Effector memory CD8-positive, alpha-beta T cell (primary cell): ENCODE measurements around the gene GLRX.
A peak's percentile ranks its signal among the peaks of the same experiment; 100 is the strongest.

Source experiments
- ATAC-seq: fragments of 150-1000 bp; cut with Tn5 transposase; replicated peaks from 2 replicates; pipeline ENCODE4 v1.10.0; 2021; ENCODE audit warnings: mild to moderate bottlenecking, moderate library complexity
- DNase-seq, 3 experiments: peaks; one replicate each; pipeline ENCODE4 v3.0.0; 2021
- H3K27ac Mint-ChIP-seq, 2 donors: one replicate each; pipeline ENCODE4 v1.8.0; 2022; ENCODE audit warnings: mild to moderate bottlenecking in 2 of 2, mixed read lengths in 2 of 2, moderate library complexity in 2 of 2
- H3K27me3 Mint-ChIP-seq, 2 donors: one replicate each; pipeline ENCODE4 v1.8.0; 2022; ENCODE audit warnings: mixed read lengths in 2 of 2
- H3K36me3 Mint-ChIP-seq: one replicate; pipeline ENCODE4 v1.8.0; 2022; ENCODE audit warnings: mild to moderate bottlenecking, moderate library complexity, mixed read lengths; ENCODE audit not compliant: insufficient read depth
- H3K4me1 Mint-ChIP-seq, 2 donors: one replicate each; pipeline ENCODE4 v1.8.0; 2022; ENCODE audit warnings: low read depth in 2 of 2, mixed read lengths in 2 of 2
- H3K4me3 Mint-ChIP-seq, 2 donors: one replicate each; pipeline ENCODE4 v1.8.0; 2022; ENCODE audit warnings: mild to moderate bottlenecking in 2 of 2, mixed read lengths in 2 of 2, moderate library complexity in 2 of 2
- H3K9me3 Mint-ChIP-seq, 2 donors: one replicate each; pipeline ENCODE4 v1.8.0; 2022; ENCODE audit warnings: mixed read lengths in 2 of 2

The GLRX gene

DNA sequence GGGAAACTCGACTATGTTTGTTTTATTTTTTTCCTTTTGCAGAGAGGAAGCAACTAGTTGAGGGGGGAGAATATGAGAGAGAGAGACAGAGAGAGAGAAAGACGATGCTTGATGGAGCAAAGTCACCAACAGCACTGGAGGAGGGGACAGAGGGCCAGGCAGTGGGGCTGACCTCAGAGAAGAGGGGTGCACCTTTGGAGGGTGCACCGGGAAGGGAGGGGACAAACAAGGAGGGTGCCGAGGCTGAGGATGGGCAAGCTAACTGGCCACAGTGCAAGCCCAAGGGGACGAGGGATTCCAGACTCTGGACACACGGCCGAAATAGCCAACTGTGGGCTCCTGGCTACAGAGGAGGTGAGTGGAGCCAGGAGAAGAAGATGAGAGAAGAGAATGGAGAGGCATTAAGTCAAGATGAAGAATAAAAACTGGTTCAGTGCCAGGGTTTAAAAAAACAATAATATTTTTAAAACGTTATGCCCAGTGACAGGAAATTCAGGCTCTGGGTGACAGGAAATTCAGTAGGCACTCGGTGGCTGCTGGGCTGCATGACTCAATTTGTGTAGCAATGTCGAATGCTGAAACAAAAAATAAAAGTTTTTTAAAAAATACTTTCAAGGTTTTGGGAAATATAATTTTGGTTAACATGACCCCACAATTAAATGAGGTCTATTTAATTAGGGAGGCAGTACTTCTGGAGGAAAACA lies 13.3 kb upstream of the GLRX start:
- ATAC-seq (peak; percentile 20), DNase-seq (no peak)
- peak overlapping the region; percentile 96 for H3K27ac Mint-ChIP-seq
- H3K36me3 Mint-ChIP-seq: peaks cover 8% of the 10 kb centered on the region
- no peaks in the 10 kb centered on the region for H3K9me3 Mint-ChIP-seq
- no peaks in the 10 kb centered on the region for H3K27me3 Mint-ChIP-seq
- H3K4me1 Mint-ChIP-seq: peaks cover 33 to 38% of the 10 kb centered on the region in 2 donors
- peak overlapping the region; percentile 80 to 85 for H3K4me3 Mint-ChIP-seq

DNA sequence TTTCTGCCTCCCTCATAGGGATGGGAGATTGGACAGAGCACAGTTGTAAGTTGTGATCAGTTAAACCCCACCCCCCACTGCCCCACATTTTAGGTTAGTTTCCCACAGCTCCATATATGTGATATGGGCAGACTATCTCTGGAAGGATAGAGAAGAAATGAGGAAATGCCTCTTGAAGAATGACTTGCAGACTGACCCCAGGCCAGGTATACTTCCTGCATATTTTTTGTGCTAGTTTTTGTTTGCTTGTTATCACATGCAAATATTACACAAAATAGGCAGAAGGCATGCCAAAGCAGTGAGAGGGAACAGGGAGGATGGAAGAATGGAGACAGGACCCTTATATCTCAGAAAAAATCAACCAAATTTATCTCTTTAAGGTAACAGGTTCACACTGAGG lies 10.1 kb upstream of the GLRX start:
- Mint-ChIP-seq H3K9me3 (no peaks in the 10 kb centered on the region), H3K36me3 (peaks cover 8% of the 10 kb centered on the region), H3K4me1 (peaks cover 30 to 36% of the 10 kb centered on the region in 2 donors), H3K27ac (peak overlapping the region; percentile 55 to 62), H3K27me3 (no peaks in the 10 kb centered on the region), H3K4me3 (no peak overlapping the region)
- ATAC-seq (no peak), DNase-seq (no peak)

DNA sequence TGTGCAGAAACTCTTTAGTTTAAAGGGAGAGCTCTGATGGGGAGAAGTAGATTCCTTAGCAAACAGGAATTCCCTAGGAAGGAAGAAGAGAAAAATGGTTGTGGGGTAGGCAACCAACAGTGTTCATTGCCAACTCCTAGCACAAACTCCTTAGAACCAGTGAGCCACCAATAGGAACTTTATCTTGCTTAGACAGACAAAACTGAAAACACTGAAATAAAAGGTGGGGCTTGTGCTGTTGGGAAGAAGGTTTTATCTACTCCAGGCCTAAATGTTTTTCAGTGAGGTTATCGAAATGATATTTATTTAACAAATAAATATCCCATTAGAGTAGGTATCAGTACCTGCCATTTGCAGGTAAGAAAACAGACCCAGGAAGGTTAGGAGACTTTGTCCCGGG lies 7.7 kb upstream of the GLRX start:
- H3K36me3 Mint-ChIP-seq: peaks cover 13% of the 10 kb centered on the region
- H3K4me1 Mint-ChIP-seq: peaks cover 27 to 28% of the 10 kb centered on the region in 2 donors
- no peak for ATAC-seq
- H3K27ac Mint-ChIP-seq: no peak overlapping the region
- DNase-seq: no peak
- H3K9me3 Mint-ChIP-seq: no peaks in the 10 kb centered on the region
- H3K4me3 Mint-ChIP-seq: no peak overlapping the region
- H3K27me3 Mint-ChIP-seq: no peaks in the 10 kb centered on the region

DNA sequence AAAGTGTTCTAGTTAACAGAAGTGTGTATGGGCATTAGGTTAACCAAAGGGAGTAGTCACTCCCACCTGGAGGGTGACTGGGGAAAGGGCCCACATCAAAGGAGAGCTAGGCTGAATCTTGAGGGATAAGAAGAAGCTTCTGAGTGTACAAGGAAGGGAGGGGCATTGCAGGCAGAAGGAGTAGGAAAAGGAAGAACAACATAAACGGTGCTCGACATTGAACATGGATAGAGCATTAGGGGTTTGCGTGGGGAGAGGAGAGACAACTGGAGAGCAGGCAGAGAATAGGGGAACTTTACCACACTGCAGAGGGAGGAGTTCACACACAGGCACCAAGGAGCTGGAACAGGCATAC lies 5.3 kb upstream of the GLRX start:
- Mint-ChIP-seq H3K36me3 (peaks cover 9% of the 10 kb centered on the region), H3K27me3 (no peaks in the 10 kb centered on the region), H3K9me3 (no peaks in the 10 kb centered on the region), H3K27ac (no peak overlapping the region), H3K4me3 (no peak overlapping the region), H3K4me1 (peaks cover 32% of the 10 kb centered on the region in 2 donors)
- DNase-seq: no peak
- ATAC-seq: no peak

DNA sequence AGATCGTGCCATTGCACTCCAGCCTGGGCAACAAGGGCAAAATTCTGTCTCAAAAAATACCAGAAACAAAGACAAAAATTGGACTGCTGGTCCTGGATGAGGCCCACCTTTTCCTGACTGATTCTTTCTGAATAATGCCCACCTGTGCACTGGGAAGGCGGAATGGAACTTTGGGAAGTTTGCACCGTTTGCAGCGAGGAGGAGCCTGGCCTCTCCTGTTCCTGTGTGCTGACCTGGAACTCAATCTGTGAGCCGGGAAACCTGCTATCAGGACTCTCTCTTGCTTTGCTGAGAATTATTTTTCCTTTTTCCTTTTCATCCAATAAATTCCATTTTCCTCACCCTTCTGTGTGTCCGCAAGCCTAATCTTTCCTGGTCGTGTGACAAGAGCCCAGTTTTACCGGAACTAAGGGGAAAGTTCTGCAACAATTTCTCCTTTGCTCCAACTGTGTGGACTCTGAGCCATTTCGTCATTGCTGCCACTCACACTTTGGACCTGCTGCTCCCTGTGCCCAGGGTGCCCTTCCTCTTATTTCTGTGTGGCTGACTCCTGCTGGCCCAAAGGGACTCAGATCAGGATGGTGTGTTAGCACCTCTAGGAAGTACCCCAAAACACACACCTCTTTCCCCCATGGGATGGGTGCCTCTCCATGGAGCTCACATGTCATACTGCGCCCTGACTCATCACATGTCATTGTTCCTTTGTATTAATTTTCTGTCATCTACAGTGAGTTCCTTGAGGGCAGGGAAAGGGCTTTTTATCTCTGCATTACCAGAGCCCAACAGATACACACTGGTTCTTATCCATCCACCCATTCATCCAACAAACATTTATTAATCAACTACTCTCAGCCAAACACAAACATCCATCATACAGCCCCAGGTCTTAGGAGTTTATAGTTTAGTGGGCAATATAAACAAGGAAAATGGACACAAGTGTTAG lies 4.7 kb upstream of the GLRX start:
- Mint-ChIP-seq H3K4me1 (peaks cover 28 to 32% of the 10 kb centered on the region in 2 donors), H3K9me3 (no peaks in the 10 kb centered on the region), H3K27ac (no peak overlapping the region), H3K36me3 (peaks cover 9% of the 10 kb centered on the region), H3K27me3 (no peaks in the 10 kb centered on the region), H3K4me3 (no peak overlapping the region)
- no peak for ATAC-seq
- DNase-seq: no peak

DNA sequence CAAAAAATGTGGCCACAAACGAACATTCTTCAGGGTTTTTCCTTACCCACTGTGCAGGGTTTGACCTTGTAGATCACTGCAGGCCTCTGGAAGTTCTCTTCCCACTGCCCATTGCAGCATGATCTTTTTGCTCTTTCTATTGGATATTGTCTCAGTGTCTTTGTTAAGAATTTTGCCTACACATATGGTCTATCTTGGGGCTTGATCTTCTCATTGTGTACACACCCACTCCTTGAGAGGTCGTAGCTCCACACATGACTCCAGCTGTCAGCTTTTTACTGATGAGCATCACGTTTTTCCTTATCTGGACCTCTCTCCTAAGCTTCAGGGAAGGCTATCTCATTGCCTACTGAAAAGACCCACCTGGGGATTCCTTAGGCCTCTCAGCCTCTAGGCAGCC lies 3.0 kb upstream of the GLRX start:
- H3K27ac Mint-ChIP-seq: peak overlapping the region in 1 of 2 donors; percentile 54
- ATAC-seq: no peak
- no peak for DNase-seq
- H3K4me1 Mint-ChIP-seq: peaks cover 34 to 46% of the 10 kb centered on the region in 2 donors
- no peaks in the 10 kb centered on the region for H3K9me3 Mint-ChIP-seq
- H3K36me3 Mint-ChIP-seq: peaks cover 16% of the 10 kb centered on the region
- H3K27me3 Mint-ChIP-seq: no peaks in the 10 kb centered on the region
- peak overlapping the region in 1 of 2 donors; percentile 45 for H3K4me3 Mint-ChIP-seq

DNA sequence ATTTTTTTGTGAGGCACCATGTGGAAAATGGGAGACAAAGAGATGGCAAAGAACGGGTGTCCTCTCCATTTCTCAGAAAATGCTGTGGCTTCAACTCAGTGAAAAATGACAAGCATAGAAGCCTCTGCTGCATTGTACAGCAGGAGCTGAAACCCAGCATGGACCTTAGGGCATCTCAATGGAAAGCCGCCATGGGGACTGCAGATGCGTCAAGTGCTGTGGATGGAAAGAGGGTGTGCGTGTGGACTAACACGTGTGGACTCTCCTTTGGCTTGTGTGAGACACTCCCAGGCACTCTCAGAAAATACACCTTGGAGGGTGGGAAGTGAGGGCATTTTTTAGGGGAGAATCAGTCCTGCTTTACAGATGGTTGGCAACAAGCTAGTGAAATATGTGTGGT lies 2.2 kb upstream of the GLRX start:
- Mint-ChIP-seq H3K4me1 (peaks cover 33 to 46% of the 10 kb centered on the region in 2 donors), H3K27ac (peak overlapping the region; percentile 96 to 98), H3K27me3 (no peaks in the 10 kb centered on the region), H3K36me3 (peaks cover 22% of the 10 kb centered on the region), H3K4me3 (peak overlapping the region; percentile 96 to 99), H3K9me3 (no peaks in the 10 kb centered on the region)
- ATAC-seq (no peak), DNase-seq (no peak)

DNA sequence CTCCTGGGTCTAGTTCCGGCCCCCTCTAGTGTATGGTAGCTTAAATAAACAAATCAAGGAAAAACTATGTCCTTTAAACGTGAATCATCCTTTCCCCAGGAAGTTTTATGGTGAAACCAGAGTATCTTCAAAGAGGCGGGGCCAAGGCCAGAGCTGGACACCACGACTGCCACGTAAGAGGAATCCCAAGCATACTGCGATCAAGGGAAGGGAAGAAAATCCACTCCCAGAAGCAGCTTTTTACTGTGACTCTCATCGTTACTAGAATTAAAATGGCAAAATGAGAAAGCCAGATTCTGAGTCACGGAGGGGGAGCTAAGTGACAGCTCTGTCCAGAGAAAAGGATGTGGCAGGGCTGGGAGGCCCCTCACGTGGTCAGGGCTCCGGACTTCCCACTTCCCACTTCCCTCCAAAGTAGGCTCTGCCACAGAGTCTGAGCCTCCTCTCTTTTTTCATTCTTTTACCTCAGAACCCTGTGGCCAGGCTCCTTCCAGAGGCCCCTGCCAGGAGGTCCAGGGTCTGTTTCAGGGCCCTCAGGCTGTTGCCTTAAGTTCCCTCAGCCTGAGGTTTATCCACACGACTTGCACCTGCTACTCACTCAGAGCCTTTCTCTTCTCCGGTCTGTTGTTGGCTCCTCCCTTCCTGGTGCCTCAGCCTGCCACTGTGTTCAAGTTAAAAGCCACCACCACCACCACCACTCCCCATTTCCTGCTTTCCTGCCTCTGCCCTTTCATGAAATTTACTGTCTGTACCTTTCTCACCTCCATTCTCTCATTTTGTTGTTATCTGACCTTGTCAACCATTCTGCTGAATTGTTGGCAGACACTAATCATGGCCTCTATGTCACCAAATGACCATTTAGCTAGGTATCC lies 1.4 kb upstream of the GLRX start:
- Mint-ChIP-seq H3K27ac (peak overlapping the region; percentile 96 to 98), H3K4me1 (peaks cover 39 to 53% of the 10 kb centered on the region in 2 donors), H3K36me3 (peaks cover 24% of the 10 kb centered on the region), H3K9me3 (no peaks in the 10 kb centered on the region), H3K27me3 (no peaks in the 10 kb centered on the region), H3K4me3 (peak overlapping the region; percentile 96 to 99)
- DNase-seq (peak; percentile 52 to 59 (median 54)), ATAC-seq (peak; percentile 82)

DNA sequence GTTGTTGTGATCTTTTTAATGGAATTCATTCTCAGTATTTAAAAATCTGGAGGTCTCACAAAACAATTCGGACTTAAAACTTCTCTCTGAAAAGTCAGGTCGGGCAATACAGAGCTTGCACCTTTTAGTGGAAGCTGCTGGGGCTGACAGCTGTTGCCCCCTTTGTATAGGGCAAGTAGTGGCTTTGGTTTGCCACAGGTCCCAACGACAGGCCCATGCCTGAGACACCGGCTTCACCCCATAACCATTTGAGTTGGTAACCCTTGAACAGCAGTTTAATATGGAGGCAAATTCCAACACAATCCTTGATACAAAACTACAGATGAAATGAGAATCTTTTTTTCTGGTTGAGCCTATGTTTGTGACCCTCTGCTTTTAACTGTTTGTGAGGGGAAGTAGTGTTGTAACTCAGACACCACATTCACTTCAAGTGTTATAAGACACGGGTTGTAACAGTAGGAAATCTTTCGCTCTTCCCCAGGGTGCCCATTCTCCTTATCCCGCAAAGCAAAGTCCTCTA lies 752 bp upstream of the GLRX start:
- DNase-seq (no peak), ATAC-seq (no peak)
- Mint-ChIP-seq H3K27me3 (no peaks in the 10 kb centered on the region), H3K4me3 (peak overlapping the region; percentile 96 to 99), H3K9me3 (no peaks in the 10 kb centered on the region), H3K27ac (peak overlapping the region; percentile 96 to 98), H3K4me1 (peaks cover 45 to 60% of the 10 kb centered on the region in 2 donors), H3K36me3 (peaks cover 24% of the 10 kb centered on the region)

DNA sequence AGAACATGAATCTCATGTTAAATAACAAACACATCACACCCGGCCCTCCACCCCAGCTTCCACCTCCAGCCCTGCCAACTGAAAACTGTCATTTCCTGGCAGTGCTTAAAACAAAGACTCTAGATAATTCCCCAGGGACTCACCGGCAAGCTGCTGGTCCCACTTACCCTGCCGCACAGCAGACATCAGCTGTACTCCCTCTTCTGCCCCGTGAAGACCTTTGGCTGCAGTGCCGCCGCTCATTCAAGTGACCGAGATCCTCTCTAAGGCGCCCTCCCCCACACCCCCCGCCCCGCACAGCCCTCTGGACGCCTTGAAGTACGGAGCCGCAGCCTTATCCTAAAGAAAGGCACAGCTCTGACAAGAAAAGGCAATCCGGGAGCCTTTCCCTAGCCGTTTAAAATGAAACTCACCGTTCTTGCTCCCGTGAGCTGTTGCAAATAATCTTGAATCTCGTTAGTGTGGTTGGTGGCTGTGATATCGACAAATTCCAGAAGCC lies 434 bp downstream of the GLRX start:
- Mint-ChIP-seq H3K4me3 (peak overlapping the region; percentile 96 to 99), H3K4me1 (peaks cover 53 to 68% of the 10 kb centered on the region in 2 donors), H3K27me3 (no peaks in the 10 kb centered on the region), H3K9me3 (no peaks in the 10 kb centered on the region), H3K36me3 (peaks cover 31% of the 10 kb centered on the region), H3K27ac (peak overlapping the region; percentile 96 to 98)
- DNase-seq (no peak), ATAC-seq (peak; percentile 2)

DNA sequence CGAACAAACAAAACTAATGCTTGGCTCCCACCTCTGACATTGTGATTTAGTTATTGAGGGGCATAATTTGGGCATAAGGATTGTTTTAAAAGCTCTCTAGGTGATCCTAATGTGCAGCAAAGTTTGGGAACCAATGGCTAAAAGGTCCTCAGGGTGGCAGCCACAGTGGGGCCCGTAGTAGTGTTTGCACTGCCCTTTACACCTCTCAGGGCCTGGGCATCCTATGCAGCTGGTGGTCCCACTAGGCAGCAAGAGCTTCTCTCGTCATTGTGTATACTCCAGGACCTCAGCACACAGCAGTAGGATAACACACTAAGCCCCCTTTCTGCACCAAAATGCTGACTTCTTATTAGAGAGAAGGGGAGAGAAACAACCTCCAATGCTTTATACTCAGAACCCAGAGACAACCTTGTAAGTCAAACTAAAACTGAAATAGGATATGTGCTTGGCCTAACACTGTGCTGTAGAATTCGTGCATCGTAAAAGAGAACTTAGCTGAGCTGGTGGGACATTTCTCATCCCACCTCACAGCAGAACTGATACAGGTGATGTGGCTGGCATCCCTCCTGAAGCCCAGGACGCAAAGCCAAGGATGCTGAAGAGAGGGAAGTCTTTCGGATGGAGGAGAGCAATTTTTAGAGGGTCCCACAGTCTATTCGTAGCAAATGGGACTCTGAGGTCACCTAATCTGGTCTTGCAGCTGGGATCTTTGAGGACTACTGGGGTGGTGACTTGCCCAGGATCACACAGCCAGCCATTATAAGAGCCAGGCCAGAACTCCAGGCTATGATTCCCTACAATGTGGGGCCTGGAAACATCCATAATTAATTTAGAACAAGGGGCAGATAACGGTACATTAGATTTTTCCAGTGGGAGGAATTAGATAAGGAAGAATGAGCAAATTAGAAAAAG lies 1.2 kb downstream of the GLRX start:
- H3K36me3 Mint-ChIP-seq: peaks cover 37% of the 10 kb centered on the region
- peak overlapping the region; percentile 96 to 99 for H3K4me3 Mint-ChIP-seq
- H3K9me3 Mint-ChIP-seq: no peaks in the 10 kb centered on the region
- peaks cover 59 to 75% of the 10 kb centered on the region in 2 donors for H3K4me1 Mint-ChIP-seq
- DNase-seq (no peak), ATAC-seq (no peak)
- no peaks in the 10 kb centered on the region for H3K27me3 Mint-ChIP-seq
- H3K27ac Mint-ChIP-seq: peak overlapping the region; percentile 96 to 98
